ENCODE measurements around the gene OR4D10. TPM values are rescaled to one million over a fixed set of nuclear protein-coding genes. Genes with fewer than 3 reads are reported as not detected.
"Not testable (repeated sequence)": the region's sequence is repeated elsewhere in the genome, so short reads cannot be mapped to it uniquely, and the experiment has no call there.

Gene OR4D10
- total RNA-seq, 1 experiment from 2014 or later: not detected

- intact Hi-C loops (cut with micrococcal nuclease; ENCODE audit: unreplicated experiment): no loop called here
- ChIA-PET POLR2A (ENCODE audit: unreplicated experiment) (no interaction called here), CTCF (interaction anchor here (0.7 kb wide), 2 partner anchors 211 to 295 kb away, joined by 4 to 8 read pairs; no protein-coding TSS in a partner anchor)
- no peaks in the 10 kb centered on the region for H3F3A ChIP-seq (ENCODE audit: insufficient read depth, low read depth)
- H3K9me3 ChIP-seq (ENCODE audit: insufficient read depth, low read depth): no peaks in the 10 kb centered on the region
- no TSS peak for BruUV-seq (replicated peaks)
- H3K27me3 ChIP-seq (ENCODE audit: insufficient read depth, low read depth): peaks cover 19% of the 10 kb centered on the region
- TF ChIP-seq EZH2 (IDR thresholded peaks at IDR 0.05; ENCODE audit: low read depth) (no peak), CTCF (conservative IDR thresholded peaks at IDR 0.05) (no peak)
- H4K20me1 ChIP-seq (ENCODE audit: insufficient read depth): no peaks in the 10 kb centered on the region
- no peak overlapping the region for H2AFZ ChIP-seq
- no peak for DNase-seq
- H3K27ac ChIP-seq: no peak overlapping the region
- no peak overlapping the region for H3K4me2 ChIP-seq
- no peaks in the 10 kb centered on the region for H3K9me2 ChIP-seq (ENCODE audit: insufficient read depth)
- H3K4me3 ChIP-seq: no peak overlapping the region
- H3K36me3 ChIP-seq (ENCODE audit: low read depth): no peaks in the 10 kb centered on the region
- H3K79me2 ChIP-seq (ENCODE audit: low read depth): no peaks in the 10 kb centered on the region
- H3K4me1 ChIP-seq (replicated peaks; ENCODE audit: insufficient read depth): no peaks in the 10 kb centered on the region
These were observed 38.6 kb downstream of the OR4D10 start for GRCh38 chr11:59511675-59512074.

- intact Hi-C loops (cut with micrococcal nuclease; ENCODE audit: unreplicated experiment); H3K4me3 ChIP-seq; BruUV-seq (replicated peaks): not testable (repeated sequence)
These were observed 47.0 kb downstream of the OR4D10 start for GRCh38 chr11:59520139-59520538.

GRCh38 chr11:59520741-59521140, 47.6 kb downstream of the OR4D10 start:
- Histone ChIP-seq H3K36me3 (ENCODE audit: low read depth) (no peaks in the 10 kb centered on the region), H3K4me3 (no peak overlapping the region), H2AFZ (no peak overlapping the region), H3K4me1 (replicated peaks; ENCODE audit: insufficient read depth) (no peaks in the 10 kb centered on the region), H3K9me3 (ENCODE audit: insufficient read depth, low read depth) (no peaks in the 10 kb centered on the region), H3F3A (ENCODE audit: insufficient read depth, low read depth) (no peaks in the 10 kb centered on the region), H3K9me2 (ENCODE audit: insufficient read depth) (no peaks in the 10 kb centered on the region), H3K4me2 (no peak overlapping the region), H3K27me3 (ENCODE audit: insufficient read depth, low read depth) (peaks cover 55% of the 10 kb centered on the region), H3K79me2 (ENCODE audit: low read depth) (no peaks in the 10 kb centered on the region), H3K27ac (no peak overlapping the region), H4K20me1 (ENCODE audit: insufficient read depth) (no peaks in the 10 kb centered on the region)
- no peak for DNase-seq
- no peak for TF ChIP-seq CTCF (conservative IDR thresholded peaks at IDR 0.05)
- TF ChIP-seq EZH2 (IDR thresholded peaks at IDR 0.05; ENCODE audit: low read depth): no peak
- ChIA-PET POLR2A (ENCODE audit: unreplicated experiment) (no interaction called here), CTCF (interaction anchor here (0.6 kb wide), 1 partner anchor 284 kb away, joined by 5 read pairs; no protein-coding TSS in a partner anchor)
- BruUV-seq (replicated peaks): no TSS peak
- intact Hi-C loops (cut with micrococcal nuclease; ENCODE audit: unreplicated experiment): no loop called here

More at GRCh38 chr11:59520139-59520538, 47.0 kb downstream of the OR4D10 start:
- H3K9me2 ChIP-seq (ENCODE audit: insufficient read depth); H3F3A ChIP-seq (ENCODE audit: insufficient read depth, low read depth); H3K4me2 ChIP-seq; H3K27ac ChIP-seq; CTCF ChIA-PET; DNase-seq; H3K79me2 ChIP-seq (ENCODE audit: low read depth); H3K36me3 ChIP-seq (ENCODE audit: low read depth); H2AFZ ChIP-seq; H3K9me3 ChIP-seq (ENCODE audit: insufficient read depth, low read depth); POLR2A ChIA-PET (ENCODE audit: unreplicated experiment); H4K20me1 ChIP-seq (ENCODE audit: insufficient read depth); H3K4me1 ChIP-seq (replicated peaks; ENCODE audit: insufficient read depth): not testable (repeated sequence)
- H3K27me3 ChIP-seq (ENCODE audit: insufficient read depth, low read depth): peaks cover 61% of the 10 kb centered on the region

- Histone ChIP-seq H4K20me1 (ENCODE audit: insufficient read depth) (no peaks in the 10 kb centered on the region), H3F3A (ENCODE audit: insufficient read depth, low read depth) (no peaks in the 10 kb centered on the region), H3K27me3 (ENCODE audit: insufficient read depth, low read depth) (peaks cover 37% of the 10 kb centered on the region), H2AFZ (no peak overlapping the region), H3K4me2 (no peak overlapping the region), H3K4me3 (no peak overlapping the region), H3K9me2 (ENCODE audit: insufficient read depth) (no peaks in the 10 kb centered on the region), H3K36me3 (ENCODE audit: low read depth) (no peaks in the 10 kb centered on the region), H3K4me1 (replicated peaks; ENCODE audit: insufficient read depth) (no peaks in the 10 kb centered on the region), H3K27ac (no peak overlapping the region), H3K79me2 (ENCODE audit: low read depth) (no peaks in the 10 kb centered on the region), H3K9me3 (ENCODE audit: insufficient read depth, low read depth) (no peaks in the 10 kb centered on the region)
- intact Hi-C loops (cut with micrococcal nuclease; ENCODE audit: unreplicated experiment): no loop called here
- ChIA-PET POLR2A (ENCODE audit: unreplicated experiment) (no interaction called here), CTCF (no interaction called here)
- no peak for DNase-seq
- no peak for TF ChIP-seq EZH2 (IDR thresholded peaks at IDR 0.05; ENCODE audit: low read depth)
- no peak for TF ChIP-seq CTCF (conservative IDR thresholded peaks at IDR 0.05)
- no TSS peak for BruUV-seq (replicated peaks)
These were observed 50.4 kb downstream of the OR4D10 start for GRCh38 chr11:59523541-59523940.

All from PC-9 (cell line).